ENCODE data around the gene DENND4C.

The DENND4C gene

GRCh38 chr9:19270421-19270949 is 40.0 kb downstream of the DENND4C start:
- Histone ChIP-seq H3K9ac (ENCODE audit: low read depth, low read length) (no peak overlapping the region), H3K36me3 (ENCODE audit: insufficient read depth, low read length) (peaks cover 6% of the 10 kb centered on the region; the same call in 1 of the 2 replicates), H3K4me3 (ENCODE audit: low read depth in 1 of 2, low read length in 2 of 2) (no peak overlapping the region), H2AFZ (ENCODE audit: low read depth, low read length) (no peak overlapping the region), H3K4me2 (ENCODE audit: insufficient read depth, low read length) (no peak overlapping the region), H3K9me3 (ENCODE audit: insufficient read depth, low read length, severe bottlenecking) (peaks cover 2% of the 10 kb centered on the region), H3K4me1 (ENCODE audit: insufficient read depth, low read length) (no peaks in the 10 kb centered on the region), H4K20me1 (ENCODE audit: insufficient read depth, low read length) (peaks cover 20% of the 10 kb centered on the region), H3K27me3 (ENCODE audit: insufficient read depth, low read length, poor library complexity) (no peaks in the 10 kb centered on the region), H3K27ac (ENCODE audit: low read length) (no peak overlapping the region), H3K79me2 (ENCODE audit: insufficient read depth, low read length) (peaks cover 75% of the 10 kb centered on the region)
- no peak for TF ChIP-seq EZH2 (IDR thresholded peaks at IDR 0.05; ENCODE audit: borderline replicate concordance, low read depth, low read length, severe bottlenecking)
- TF ChIP-seq, protein P1, sequence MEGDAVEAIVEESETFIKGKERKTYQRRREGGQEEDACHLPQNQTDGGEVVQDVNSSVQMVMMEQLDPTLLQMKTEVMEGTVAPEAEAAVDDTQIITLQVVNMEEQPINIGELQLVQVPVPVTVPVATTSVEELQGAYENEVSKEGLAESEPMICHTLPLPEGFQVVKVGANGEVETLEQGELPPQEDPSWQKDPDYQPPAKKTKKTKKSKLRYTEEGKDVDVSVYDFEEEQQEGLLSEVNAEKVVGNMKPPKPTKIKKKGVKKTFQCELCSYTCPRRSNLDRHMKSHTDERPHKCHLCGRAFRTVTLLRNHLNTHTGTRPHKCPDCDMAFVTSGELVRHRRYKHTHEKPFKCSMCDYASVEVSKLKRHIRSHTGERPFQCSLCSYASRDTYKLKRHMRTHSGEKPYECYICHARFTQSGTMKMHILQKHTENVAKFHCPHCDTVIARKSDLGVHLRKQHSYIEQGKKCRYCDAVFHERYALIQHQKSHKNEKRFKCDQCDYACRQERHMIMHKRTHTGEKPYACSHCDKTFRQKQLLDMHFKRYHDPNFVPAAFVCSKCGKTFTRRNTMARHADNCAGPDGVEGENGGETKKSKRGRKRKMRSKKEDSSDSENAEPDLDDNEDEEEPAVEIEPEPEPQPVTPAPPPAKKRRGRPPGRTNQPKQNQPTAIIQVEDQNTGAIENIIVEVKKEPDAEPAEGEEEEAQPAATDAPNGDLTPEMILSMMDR (IDR thresholded peaks at IDR 0.05; ENCODE audit: borderline replicate concordance, extremely low read depth, low read length, poor library complexity, severe bottlenecking), result no peak
- DNase-seq, result no peak
- no peak for ATAC-seq (ENCODE audit: insufficient read depth, low read depth)

- Histone ChIP-seq H3K36me3 (ENCODE audit: insufficient read depth, low read length) (peaks cover 6% of the 10 kb centered on the region; the same call in 1 of the 2 replicates), H2AFZ (ENCODE audit: low read depth, low read length) (no peak overlapping the region), H3K4me2 (ENCODE audit: insufficient read depth, low read length) (no peak overlapping the region), H3K4me1 (ENCODE audit: insufficient read depth, low read length) (no peaks in the 10 kb centered on the region), H3K9me3 (ENCODE audit: insufficient read depth, low read length, severe bottlenecking) (peaks cover 2% of the 10 kb centered on the region), H3K79me2 (ENCODE audit: insufficient read depth, low read length) (peaks cover 75% of the 10 kb centered on the region), H3K27ac (ENCODE audit: low read length) (no peak overlapping the region), H4K20me1 (ENCODE audit: insufficient read depth, low read length) (peaks cover 20% of the 10 kb centered on the region), H3K4me3 (ENCODE audit: low read depth in 1 of 2, low read length in 2 of 2) (no peak overlapping the region), H3K27me3 (ENCODE audit: insufficient read depth, low read length, poor library complexity) (no peaks in the 10 kb centered on the region), H3K9ac (ENCODE audit: low read depth, low read length) (no peak overlapping the region)
- no peak for TF ChIP-seq EZH2 (IDR thresholded peaks at IDR 0.05; ENCODE audit: borderline replicate concordance, low read depth, low read length, severe bottlenecking)
- TF ChIP-seq, protein P1 (IDR thresholded peaks at IDR 0.05; ENCODE audit: borderline replicate concordance, extremely low read depth, low read length, poor library complexity, severe bottlenecking), result no peak
- ATAC-seq (ENCODE audit: insufficient read depth, low read depth) (no peak), DNase-seq (no peak)
These were observed 40.6 kb downstream of the DENND4C start for GRCh38 chr9:19271081-19271480.

DNA sequence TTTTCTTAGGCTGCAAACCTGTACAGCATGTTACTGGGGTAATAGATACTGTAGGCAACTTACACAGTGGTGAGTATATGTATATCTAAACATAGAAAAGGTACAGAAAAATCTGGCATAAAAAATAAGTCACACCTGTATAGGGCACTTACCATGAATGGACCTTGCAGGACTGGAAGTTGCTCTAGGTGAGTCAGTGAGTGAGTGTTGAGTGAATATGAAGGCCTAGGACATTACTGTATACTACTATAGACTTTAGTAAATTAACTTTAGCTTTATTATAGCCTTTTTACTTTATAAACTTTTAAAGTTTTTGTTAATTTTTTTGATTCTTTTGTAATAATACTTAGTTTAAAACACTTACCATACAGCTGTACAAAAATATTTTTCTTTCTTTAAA is 51.3 kb downstream of the DENND4C start:
- Histone ChIP-seq H3K4me3 (ENCODE audit: low read depth in 1 of 2, low read length in 2 of 2) (no peak overlapping the region), H3K4me1 (ENCODE audit: insufficient read depth, low read length) (no peaks in the 10 kb centered on the region), H3K4me2 (ENCODE audit: insufficient read depth, low read length) (no peak overlapping the region), H3K9ac (ENCODE audit: low read depth, low read length) (no peak overlapping the region), H2AFZ (ENCODE audit: low read depth, low read length) (no peak overlapping the region), H3K79me2 (ENCODE audit: insufficient read depth, low read length) (peaks cover 42% of the 10 kb centered on the region), H3K36me3 (ENCODE audit: insufficient read depth, low read length) (peaks cover 3% of the 10 kb centered on the region; the same call in 1 of the 2 replicates), H3K27ac (ENCODE audit: low read length) (no peak overlapping the region), H3K27me3 (ENCODE audit: insufficient read depth, low read length, poor library complexity) (no peaks in the 10 kb centered on the region), H4K20me1 (ENCODE audit: insufficient read depth, low read length) (peaks cover 4% of the 10 kb centered on the region; the same call in 1 of the 2 replicates), H3K9me3 (ENCODE audit: insufficient read depth, low read length, severe bottlenecking) (no peaks in the 10 kb centered on the region)
- DNase-seq (no peak), ATAC-seq (ENCODE audit: insufficient read depth, low read depth) (no peak)
- no peak for TF ChIP-seq EZH2 (IDR thresholded peaks at IDR 0.05; ENCODE audit: borderline replicate concordance, low read depth, low read length, severe bottlenecking)
- TF ChIP-seq, protein P1 (IDR thresholded peaks at IDR 0.05; ENCODE audit: borderline replicate concordance, extremely low read depth, low read length, poor library complexity, severe bottlenecking), result no peak

All from DND-41 (cell line).